ENCODE measurements around the gene PRKAR1A.
A peak's percentile ranks its signal among the peaks of the same experiment; 100 is the strongest.
"Not testable (repeated sequence)": the region's sequence is repeated elsewhere in the genome, so short reads cannot be mapped to it uniquely, and the experiment has no call there.

Gene PRKAR1A

DNA sequence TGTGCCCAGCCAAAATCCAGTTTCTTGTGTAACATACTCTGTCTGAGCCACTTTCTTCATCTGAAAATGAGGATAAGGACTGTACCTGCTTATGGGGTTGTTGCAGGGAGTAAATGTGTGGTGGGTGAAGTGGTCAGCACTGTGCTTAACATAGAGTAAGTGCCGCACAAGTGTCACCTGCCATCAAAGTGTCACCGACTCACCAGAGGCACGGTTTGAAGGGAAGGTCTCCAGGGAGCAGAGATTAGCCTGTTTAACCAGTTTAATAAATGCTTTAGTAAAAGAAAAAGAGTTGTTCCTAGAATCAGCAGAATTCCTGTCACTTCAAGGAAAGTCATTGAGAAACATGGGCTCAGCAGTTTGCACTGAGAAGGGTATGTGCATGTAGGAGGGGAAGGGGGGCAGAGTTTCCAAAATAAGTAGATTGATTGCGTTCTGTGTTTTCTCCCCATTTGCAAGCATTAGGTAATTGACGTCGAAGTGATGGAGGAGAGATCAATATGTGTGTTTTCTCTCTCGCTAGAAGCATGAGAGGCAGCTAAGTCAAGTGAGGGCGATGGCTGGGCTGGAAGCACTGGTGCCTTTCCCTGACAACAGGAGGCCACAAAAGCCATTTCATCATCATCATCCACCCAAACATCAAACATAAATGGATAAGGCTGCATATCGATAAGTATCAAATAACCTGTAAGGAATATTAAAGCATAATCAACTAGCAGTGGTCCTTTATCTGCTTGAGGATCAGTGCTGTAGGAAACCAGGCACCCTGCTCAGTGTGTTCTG lies 69.8 kb downstream of the PRKAR1A start:
- DNase-seq = no peak

DNA sequence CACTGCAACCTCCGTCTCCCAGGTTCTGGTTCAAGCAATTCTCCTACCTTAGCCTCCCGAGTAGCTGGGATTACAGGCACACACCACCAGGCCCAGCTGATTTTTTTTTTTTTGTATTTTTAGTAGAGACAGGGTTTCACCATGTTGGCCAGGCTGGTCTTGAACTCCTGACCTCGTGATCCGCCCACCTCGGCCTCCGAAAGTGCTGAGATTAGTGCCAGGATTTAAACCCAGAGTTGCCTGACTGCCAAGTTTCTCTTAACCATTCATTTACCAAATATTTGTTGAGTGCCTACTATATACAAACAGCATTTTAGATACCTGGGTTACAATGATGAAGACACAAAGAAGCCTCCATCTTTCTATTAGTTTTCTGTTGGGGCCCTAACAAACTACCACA lies 70.6 kb downstream of the PRKAR1A start:
- not testable (repeated sequence) for DNase-seq

GRCh38 chr17:68584581-68585303 lies 72.5 kb downstream of the PRKAR1A start:
- DNase-seq = no peak

DNA sequence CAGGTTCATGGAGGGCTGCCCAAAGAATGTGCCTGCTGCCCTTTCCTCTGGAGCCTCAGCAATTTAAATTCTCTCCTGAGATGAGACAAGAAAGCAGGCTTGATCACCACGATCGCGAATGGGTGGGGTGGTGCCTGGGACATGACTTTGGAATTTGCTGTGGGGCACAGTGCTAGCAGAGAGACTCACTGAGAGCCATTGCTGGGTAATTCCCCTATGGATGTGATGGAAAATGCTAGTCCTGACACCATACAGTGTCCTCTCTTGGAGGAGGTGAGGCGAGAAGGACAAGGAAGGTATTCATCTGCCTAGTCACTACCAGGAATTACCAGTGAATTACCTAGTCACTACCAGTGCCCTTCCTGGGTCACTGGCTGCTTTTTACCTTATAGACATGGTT lies 73.4 kb downstream of the PRKAR1A start:
- DNase-seq = no peak

DNA sequence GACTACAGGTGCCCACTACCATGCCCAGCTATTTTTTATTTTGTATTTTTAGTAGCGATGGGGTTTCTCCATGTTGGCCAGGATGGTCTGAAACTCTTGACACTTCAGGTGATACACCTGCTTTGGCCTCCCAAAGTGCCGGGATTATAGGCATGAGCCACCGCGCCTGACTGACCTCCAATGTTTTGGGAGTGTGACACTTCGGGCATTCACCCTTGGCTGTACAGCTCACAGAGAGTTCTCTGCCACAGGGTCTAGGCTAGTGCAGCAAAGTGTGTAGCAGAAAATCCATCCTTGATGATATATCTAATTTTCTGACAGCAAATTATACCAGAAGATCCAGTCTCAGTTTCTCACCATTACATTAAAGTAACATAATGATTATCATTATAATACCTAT lies 74.8 kb downstream of the PRKAR1A start:
- DNase-seq = no peak

DNA sequence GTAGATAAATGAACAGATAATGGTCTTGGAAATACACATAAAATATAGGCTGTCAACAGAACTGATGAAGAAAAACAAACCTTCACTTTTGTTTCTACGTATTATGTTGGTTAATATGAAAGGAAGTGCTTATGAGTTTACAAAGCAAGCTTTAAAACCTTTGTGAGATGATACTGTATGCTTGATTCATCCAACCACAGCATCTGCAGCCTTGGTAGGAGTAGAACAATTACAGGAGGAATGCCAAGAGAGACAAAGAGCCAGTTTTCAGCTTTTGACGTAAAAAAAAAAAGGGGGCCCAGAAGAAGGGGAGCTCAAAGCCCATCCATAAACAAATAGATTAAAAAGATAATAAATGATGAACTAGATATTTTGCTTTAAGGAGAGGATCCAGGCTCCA lies 75.6 kb downstream of the PRKAR1A start:
- no peak for DNase-seq

- no peak for DNase-seq
Measured at GRCh38 chr17:68588362-68588761, 76.1 kb downstream of the PRKAR1A start.

DNA sequence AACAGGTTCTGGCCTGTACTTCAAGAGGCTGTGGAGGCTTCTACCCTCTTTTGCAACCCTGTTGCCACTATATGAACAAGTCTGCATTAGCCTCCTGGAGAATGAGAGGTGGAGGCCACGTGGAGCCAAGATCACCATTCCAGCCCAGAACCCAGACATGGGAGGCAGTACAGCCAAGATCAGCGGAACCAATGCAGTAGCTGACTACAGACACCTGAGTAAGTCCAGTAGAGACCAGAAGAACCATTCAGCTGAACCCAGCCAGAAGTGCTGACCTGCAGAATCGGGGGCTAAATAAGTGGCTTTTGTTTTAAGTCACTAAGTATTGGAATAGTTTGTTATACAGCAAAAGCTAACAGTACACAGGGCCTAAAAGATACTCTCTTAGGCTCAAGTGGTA lies 76.9 kb downstream of the PRKAR1A start:
- DNase-seq = no peak

- DNase-seq = peak in 1 of 2 donors; percentile 9
Measured at GRCh38 chr17:68591583-68591982, 79.4 kb downstream of the PRKAR1A start.

DNA sequence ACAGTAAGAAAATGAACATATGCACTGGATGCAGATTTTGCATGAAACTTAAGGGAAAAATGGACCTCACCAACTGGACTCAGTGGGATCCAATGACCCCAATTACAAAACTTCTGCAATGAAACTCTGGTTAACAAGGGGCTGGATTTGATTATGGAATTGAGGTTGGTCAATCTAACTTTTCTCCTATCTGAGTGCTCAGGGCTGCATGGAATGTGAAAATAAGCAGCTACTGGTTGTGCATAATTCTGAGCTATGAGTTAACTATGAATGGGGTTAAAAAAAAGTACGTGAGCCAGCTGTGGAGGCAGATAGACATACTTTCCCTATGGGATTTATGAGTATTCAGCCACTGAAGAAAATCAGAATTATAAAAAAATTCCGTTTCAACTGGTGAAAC lies 79.8 kb downstream of the PRKAR1A start:
- DNase-seq = no peak

- DNase-seq = no peak
Measured at GRCh38 chr17:68592682-68593641, 80.7 kb downstream of the PRKAR1A start.

- no peak for DNase-seq
Measured at GRCh38 chr17:68594552-68594951, 82.3 kb downstream of the PRKAR1A start.

DNA sequence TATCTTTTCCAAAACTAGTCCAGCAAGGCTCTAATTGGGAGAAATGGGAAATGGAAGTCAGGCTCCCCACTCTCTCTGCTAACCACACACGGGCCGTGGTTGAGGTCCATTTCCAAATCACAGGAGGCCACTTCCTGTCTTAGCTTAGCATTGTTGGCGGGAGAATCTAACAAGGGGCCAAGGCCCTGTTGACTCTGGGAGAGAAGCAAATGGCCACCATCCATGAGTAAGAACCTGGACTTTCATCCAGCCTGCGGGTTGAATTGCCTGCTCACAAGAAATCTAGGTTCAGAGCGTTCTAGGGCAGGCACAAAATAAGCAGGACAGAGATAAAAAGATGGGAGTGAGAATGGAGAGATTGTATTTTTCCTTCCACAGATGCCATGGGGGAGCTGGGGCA lies 83.3 kb downstream of the PRKAR1A start:
- no peak for DNase-seq

DNA sequence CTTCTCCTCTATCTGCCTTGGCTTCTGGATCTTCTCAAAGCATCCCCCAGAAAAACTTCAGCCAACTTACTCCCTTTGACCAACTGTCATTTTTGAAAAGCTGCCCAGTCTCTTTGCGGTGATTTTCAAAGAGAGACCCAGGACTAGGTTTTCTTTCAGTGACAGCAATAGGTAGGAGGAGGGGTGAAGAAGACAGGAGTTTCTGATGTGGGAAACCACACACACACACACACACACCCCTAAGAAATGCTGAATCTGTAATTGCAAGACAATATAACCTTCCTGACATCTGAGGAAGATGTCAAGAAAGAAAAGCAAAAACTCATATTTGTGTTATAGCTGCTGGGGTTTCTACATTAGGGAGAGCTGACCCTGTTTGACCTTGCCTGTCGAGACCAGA lies 83.8 kb downstream of the PRKAR1A start:
- no peak for DNase-seq

DNA sequence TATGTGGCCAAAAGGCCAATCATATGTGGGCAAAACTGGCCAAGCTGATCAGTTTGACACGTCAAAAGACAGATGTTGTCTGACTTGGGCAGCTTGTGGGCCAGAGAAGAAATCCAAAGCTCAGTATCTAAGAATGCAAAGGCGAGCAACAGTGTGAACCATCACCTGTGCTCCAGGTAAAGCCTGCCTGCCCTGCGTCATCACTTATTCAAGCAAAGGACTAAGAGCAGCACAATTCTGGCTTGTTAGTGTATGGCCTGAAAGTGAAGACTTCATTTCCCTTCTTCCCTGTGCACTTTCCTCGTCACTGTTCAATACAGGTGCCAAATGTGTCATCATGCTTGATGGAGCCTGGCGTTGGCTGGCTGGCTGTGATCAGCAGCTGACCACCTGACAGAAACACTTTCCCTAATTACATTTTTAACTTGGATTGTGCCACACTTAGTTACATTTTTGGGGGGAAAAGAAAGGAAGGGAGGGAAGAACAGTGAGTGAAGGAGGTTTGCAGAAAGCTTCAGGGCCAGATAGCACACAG lies 84.2 kb downstream of the PRKAR1A start:
- no peak for DNase-seq

- no peak for DNase-seq
Measured at GRCh38 chr17:68598074-68598473, 85.8 kb downstream of the PRKAR1A start.

DNA sequence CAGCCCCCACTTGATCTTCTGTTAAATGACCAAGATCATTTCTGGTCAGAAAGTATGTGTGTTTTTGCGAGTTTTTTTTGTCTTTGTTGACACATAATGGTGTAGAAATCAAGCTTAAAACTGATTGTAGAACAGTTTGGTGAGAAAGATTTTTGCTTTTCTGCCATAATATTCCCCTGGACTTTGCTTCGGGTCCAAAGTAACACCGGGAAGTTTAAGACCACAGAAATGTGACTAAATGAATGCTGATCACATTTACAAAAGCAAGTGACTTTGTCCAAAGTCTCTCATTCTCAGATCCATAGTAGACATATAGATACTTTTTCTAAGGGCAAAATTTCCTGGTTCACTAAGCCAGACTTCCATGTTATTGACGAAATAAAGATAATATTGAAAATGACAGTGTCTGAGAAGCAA lies 86.3 kb downstream of the PRKAR1A start:
- DNase-seq = no peak

GRCh38 chr17:68599091-68599490 lies 86.9 kb downstream of the PRKAR1A start:
- DNase-seq = no peak

DNA sequence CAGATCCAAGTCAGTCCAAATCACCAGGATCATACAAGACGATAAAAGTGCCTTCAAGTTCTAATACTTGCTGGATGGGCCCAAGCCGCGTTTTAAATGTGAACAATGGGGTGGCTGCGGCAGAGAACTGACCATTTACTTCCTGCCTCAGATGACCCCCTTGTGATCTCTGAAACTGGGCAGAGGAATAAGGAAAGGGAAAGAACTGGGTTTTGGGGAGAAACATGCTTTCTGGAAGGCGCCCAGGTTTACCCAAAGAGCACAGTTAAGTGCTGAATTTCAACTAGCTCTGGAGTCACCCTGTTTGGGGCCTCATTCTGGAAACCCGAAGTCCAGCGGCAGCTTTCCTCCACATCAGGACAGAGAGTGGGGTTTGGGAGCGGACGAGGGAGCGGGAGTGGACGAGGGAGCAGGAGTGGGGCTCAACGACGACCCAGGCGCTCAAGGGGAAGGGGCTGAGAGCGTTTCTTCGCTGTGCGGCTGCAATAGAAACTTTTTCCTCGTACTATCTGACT lies 87.4 kb downstream of the PRKAR1A start:
- no peak for DNase-seq

DNA sequence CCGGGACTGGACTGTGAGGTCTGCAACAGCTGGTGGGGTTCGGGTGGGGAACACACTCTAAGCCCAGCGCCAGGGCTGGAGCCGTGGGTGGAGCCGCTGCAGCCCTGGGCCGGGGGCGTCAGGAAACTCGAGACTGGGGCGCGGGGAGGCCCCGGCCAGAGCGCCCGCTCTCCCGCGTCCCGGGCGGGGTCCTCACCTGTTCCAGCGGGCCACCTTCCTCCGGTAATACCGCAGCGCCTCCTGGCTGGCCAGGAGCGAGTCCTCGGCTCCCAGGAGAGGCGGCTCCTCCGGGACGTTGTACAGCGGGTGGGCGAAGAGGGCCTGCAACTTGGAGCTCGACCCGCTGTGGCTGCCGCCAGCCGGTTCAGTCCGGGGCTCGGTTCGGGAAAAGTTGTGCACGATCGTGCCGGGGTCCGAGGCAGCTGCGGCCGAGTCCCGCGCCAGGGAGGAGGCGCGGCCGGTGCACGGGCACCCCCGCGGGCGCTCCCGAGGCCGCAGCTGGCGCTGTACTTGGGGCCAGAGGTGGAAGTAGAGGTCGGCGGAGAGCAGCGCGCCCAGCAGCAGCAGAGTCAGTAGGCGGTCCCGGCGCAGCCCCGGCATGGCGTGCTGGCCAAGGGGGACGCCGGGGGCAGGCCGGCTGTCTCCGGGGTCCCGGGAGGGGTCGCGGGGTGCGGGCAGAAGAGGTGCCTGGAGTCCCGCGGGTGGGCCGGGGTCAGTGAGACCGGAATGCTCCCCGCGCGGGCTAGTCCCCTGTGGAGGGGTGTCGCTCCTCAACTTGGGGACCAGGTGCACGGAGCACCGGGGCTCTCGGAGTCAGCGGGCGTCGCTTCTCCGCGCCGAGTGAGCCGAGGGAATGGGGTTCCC lies 88.1 kb downstream of the PRKAR1A start:
- peak in 1 of 2 donors; percentile 24 for DNase-seq
